ENCODE results near the gene INSYN1.

INSYN1 gene

GRCh38 chr15:73755481-73755880 is 2.3 kb upstream of the INSYN1 start:
- no peak for DNase-seq (ENCODE audit: extremely low spot score)
- POLR2A ChIA-PET: no interaction called here
- no peak for TF ChIP-seq CTCF (IDR thresholded peaks at IDR 0.05; ENCODE audit: control extremely low read depth, extremely low read depth, low read depth, missing control alignments)
- CTCF ChIA-PET: no interaction called here

- CTCF ChIA-PET: interaction anchor here (1.2 kb wide), 1 partner anchor 118 kb away, joined by 3 read pairs; no protein-coding TSS in a partner anchor
- no peak for TF ChIP-seq CTCF (IDR thresholded peaks at IDR 0.05; ENCODE audit: control extremely low read depth, extremely low read depth, low read depth, missing control alignments)
- POLR2A ChIA-PET: no interaction called here
- no peak for DNase-seq (ENCODE audit: extremely low spot score)
Observed at GRCh38 chr15:73754461-73754860, 1.3 kb upstream of the INSYN1 start.

GRCh38 chr15:73752806-73753193 is 351 bp downstream of the INSYN1 start:
- CTCF ChIA-PET: no interaction called here
- TF ChIP-seq CTCF (IDR thresholded peaks at IDR 0.05; ENCODE audit: control extremely low read depth, extremely low read depth, low read depth, missing control alignments): no peak
- POLR2A ChIA-PET: no interaction called here
- no peak for DNase-seq (ENCODE audit: extremely low spot score)

- CTCF ChIA-PET: no interaction called here
- POLR2A ChIA-PET: no interaction called here
- DNase-seq (ENCODE audit: extremely low spot score): no peak
- TF ChIP-seq CTCF (IDR thresholded peaks at IDR 0.05; ENCODE audit: control extremely low read depth, extremely low read depth, low read depth, missing control alignments): no peak
Observed at GRCh38 chr15:73751899-73752805, 999 bp downstream of the INSYN1 start.

GRCh38 chr15:73751511-73751898 is 1.6 kb downstream of the INSYN1 start:
- POLR2A ChIA-PET: no interaction called here
- CTCF ChIA-PET: no interaction called here
- no peak for TF ChIP-seq CTCF (IDR thresholded peaks at IDR 0.05; ENCODE audit: control extremely low read depth, extremely low read depth, low read depth, missing control alignments)
- DNase-seq (ENCODE audit: extremely low spot score): no peak

GRCh38 chr15:73750951-73751350 is 2.2 kb downstream of the INSYN1 start:
- ChIA-PET CTCF (no interaction called here), POLR2A (no interaction called here)
- no peak for DNase-seq (ENCODE audit: extremely low spot score)
- TF ChIP-seq CTCF (IDR thresholded peaks at IDR 0.05; ENCODE audit: control extremely low read depth, extremely low read depth, low read depth, missing control alignments): no peak

Measured in GM10248 (cell line).